Cardiac muscle cell (in vitro differentiated cells and primary cell): Measurements from ENCODE around the gene TMEM38B. TPM values are rescaled to one million over a fixed set of nuclear protein-coding genes. Genes with fewer than 3 reads are reported as not detected.

Experiments used
- DNase-seq, 2 donors: peaks; one replicate each; pipeline versions ENCODE4 v3.0.0 to v3.0.0-alpha.2; 2010 to 2017; ENCODE audit warnings: low read depth in 1 of 2, low spot score in 1 of 2
- H3K27ac ChIP-seq: fragments of 200-600 bp; sonication (generic); 2 replicates; pipeline ENCODE4 v1.5.1; 2016
- H3K27me3 ChIP-seq: fragments of 200-600 bp; sonication (generic); 2 replicates; pipeline ENCODE4 v1.6.0; 2016; ENCODE audit warnings: control low read depth
- H3K36me3 ChIP-seq: fragments of 200-600 bp; sonication (generic); 2 replicates; pipeline ENCODE4 v1.5.1; 2016; ENCODE audit warnings: control low read depth
- H3K4me1 ChIP-seq: fragments of 200-600 bp; sonication (generic); 2 replicates; pipeline ENCODE4 v1.8.1; 2017; ENCODE audit warnings: low read depth, mild to moderate bottlenecking, mixed run types
- H3K4me3 ChIP-seq: fragments of 200-600 bp; sonication (generic); 2 replicates; pipeline ENCODE4 v1.5.1; 2016; ENCODE audit warnings: mild to moderate bottlenecking
- H3K9me3 ChIP-seq: fragments of 200-600 bp; sonication (generic); 2 replicates; pipeline ENCODE4 v1.5.1; 2017; ENCODE audit warnings: low read depth, mild to moderate bottlenecking, control low read depth
- CTCF ChIP-seq: IDR thresholded peaks from 2 replicates; pipeline ENCODE4 v1.5.1; 2012; ENCODE audit warnings: low read depth, mild to moderate bottlenecking, low read length
- polyA plus RNA-seq: library from polyadenylated mRNA; unstranded; fragments of >200 nt; fragmentation: Nextera tagmentation; extraction: Ambion mirVana; gene quantifications from 2 replicates; pipeline ENCODE4 v1.2.1, GENCODE V29; 2016
- total RNA-seq: library from RNA; depleted of rRNA; stranded (reverse); fragments of >200 nt; gene quantifications from 2 replicates; pipeline ENCODE4 v1.2.3, GENCODE V29; 2016

TMEM38B gene
- total and polyA plus RNA-seq, 2 experiments from 2014 or later, result 17.5 to 24.9 TPM

- Histone ChIP-seq H3K27ac (no peak overlapping the region), H3K4me1 (peaks cover 11% of the 10 kb centered on the region), H3K27me3 (no peaks in the 10 kb centered on the region), H3K4me3 (no peak overlapping the region), H3K9me3 (no peaks in the 10 kb centered on the region), H3K36me3 (no peaks in the 10 kb centered on the region)
- DNase-seq, result no peak
- no peak for TF ChIP-seq CTCF
These were observed 18.0 kb downstream of the TMEM38B start for GRCh38 chr9:105712297-105712696.

GRCh38 chr9:105712773-105713172, 18.4 kb downstream of the TMEM38B start:
- DNase-seq, result no peak
- Histone ChIP-seq H3K27ac (no peak overlapping the region), H3K9me3 (no peaks in the 10 kb centered on the region), H3K36me3 (no peaks in the 10 kb centered on the region), H3K4me1 (peaks cover 11% of the 10 kb centered on the region), H3K4me3 (no peak overlapping the region), H3K27me3 (no peaks in the 10 kb centered on the region)
- TF ChIP-seq CTCF, result no peak

GRCh38 chr9:105713260-105714019, 19.1 kb downstream of the TMEM38B start:
- no peak for DNase-seq
- no peaks in the 10 kb centered on the region for H3K9me3 ChIP-seq
- no peaks in the 10 kb centered on the region for H3K36me3 ChIP-seq
- no peak overlapping the region for H3K4me3 ChIP-seq
- H3K27ac ChIP-seq, result no peak overlapping the region
- TF ChIP-seq CTCF, result no peak
- H3K27me3 ChIP-seq, result no peaks in the 10 kb centered on the region
- H3K4me1 ChIP-seq, result peaks cover 11% of the 10 kb centered on the region

- Histone ChIP-seq H3K4me3 (no peak overlapping the region), H3K27me3 (no peaks in the 10 kb centered on the region), H3K4me1 (peaks cover 11% of the 10 kb centered on the region), H3K36me3 (no peaks in the 10 kb centered on the region), H3K27ac (no peak overlapping the region), H3K9me3 (no peaks in the 10 kb centered on the region)
- DNase-seq, result no peak
- no peak for TF ChIP-seq CTCF
These were observed 19.6 kb downstream of the TMEM38B start for GRCh38 chr9:105714020-105714331.

GRCh38 chr9:105716146-105716545, 21.8 kb downstream of the TMEM38B start:
- H3K4me1 ChIP-seq, result peaks cover 11% of the 10 kb centered on the region
- H3K27ac ChIP-seq, result peak overlapping the region; percentile 5
- no peaks in the 10 kb centered on the region for H3K27me3 ChIP-seq
- DNase-seq, result no peak
- no peaks in the 10 kb centered on the region for H3K9me3 ChIP-seq
- H3K4me3 ChIP-seq, result no peak overlapping the region
- no peaks in the 10 kb centered on the region for H3K36me3 ChIP-seq
- TF ChIP-seq CTCF, result no peak

- no peak overlapping the region for H3K27ac ChIP-seq
- no peaks in the 10 kb centered on the region for H3K36me3 ChIP-seq
- no peak for DNase-seq
- no peaks in the 10 kb centered on the region for H3K9me3 ChIP-seq
- H3K4me3 ChIP-seq, result no peak overlapping the region
- no peaks in the 10 kb centered on the region for H3K4me1 ChIP-seq
- no peaks in the 10 kb centered on the region for H3K27me3 ChIP-seq
- no peak for TF ChIP-seq CTCF
These were observed 27.8 kb downstream of the TMEM38B start for GRCh38 chr9:105722099-105722498.
